SK-N-SH (cell line): ENCODE data around the gene PIGZ. TPM values are rescaled to one million over a fixed set of nuclear protein-coding genes. Genes with fewer than 3 reads are reported as not detected.

Source experiments
- CTCF ChIA-PET: fragments of 300-600, 350-600 bp; formaldehyde crosslinking; extraction: SDS; loops from one replicate; lab custom pipeline; 2021; lab: Yijun Ruan, JAX
- POLR2A ChIA-PET: fragments of 350-600 bp; sonication (Branson Sonifier 250); formaldehyde crosslinking; extraction: SDS; loops from one replicate; lab custom pipeline; 2020; ENCODE audit warnings: antibody characterized with exemption, inconsistent platforms; lab: Yijun Ruan, JAX
- DNase-seq: peaks from one replicate; pipeline ENCODE4 v3.0.0; 2012
- H2AFZ ChIP-seq: fragments of 200-600 bp; sonication (generic); 2 replicates; pipeline ENCODE4 v1.8.1; 2016; ENCODE audit warnings: antibody characterized with exemption, mild to moderate bottlenecking, low read depth
- H3F3A ChIP-seq: fragments of 200-600 bp; sonication (generic); replicated peaks from 2 replicates; pipeline ENCODE3; 2016; ENCODE audit warnings: antibody characterized with exemption, mild to moderate bottlenecking; ENCODE audit not compliant: insufficient read depth
- H3K27ac ChIP-seq, 2 experiments: fragments of 200-500 bp in 1 of 2; fragments of 200-600 bp in 1 of 2; sonication (Bioruptor generic) in 1 of 2; sonication (generic), shearing (Covaris generic) in 1 of 2; 2 replicates each; pipeline versions ENCODE4 v1.5.1 to v1.6.1; 2014 to 2016; ENCODE audit warnings: low read depth in 2 of 2, inconsistent platforms in 1 of 2, low read length in 1 of 2, mild to moderate bottlenecking in 1 of 2, mixed read lengths in 1 of 2
- H3K27me3 ChIP-seq: fragments of 200-600 bp; sonication (generic), shearing (Covaris generic); 2 replicates; pipeline ENCODE4 v1.6.1; 2016; ENCODE audit warnings: mixed run types; ENCODE audit not compliant: insufficient read depth
- H3K36me3 ChIP-seq, 2 experiments: fragments of 200-500 bp in 1 of 2; fragments of 200-600 bp in 1 of 2; sonication (Bioruptor generic) in 1 of 2; sonication (generic) in 1 of 2; replicated peaks in 1 of 2; 2 replicates each; pipeline versions ENCODE3 to v1.5.1; 2014 to 2016; ENCODE audit warnings: low read length in 1 of 2, mild to moderate bottlenecking in 1 of 2; ENCODE audit not compliant: insufficient read depth in 2 of 2, control insufficient read depth in 1 of 2
- H3K4me1 ChIP-seq, 2 experiments: fragments of 200-500 bp in 1 of 2; fragments of 200-600 bp in 1 of 2; sonication (Bioruptor generic) in 1 of 2; sonication (generic), shearing (Covaris generic) in 1 of 2; 2 replicates each; pipeline versions ENCODE4 v1.5.1 to v1.6.1; 2014 to 2016; ENCODE audit warnings: low read depth in 1 of 2, low read length in 1 of 2, mixed run types in 1 of 2; ENCODE audit not compliant: insufficient read depth in 2 of 2, control insufficient read depth in 1 of 2
- H3K4me2 ChIP-seq: fragments of 200-600 bp; sonication (generic), shearing (Covaris generic); 2 replicates; pipeline ENCODE4 v1.6.1; 2017; ENCODE audit warnings: mixed run types
- H3K4me3 ChIP-seq, 2 experiments: fragments of 200-500 bp in 1 of 2; fragments of 200-600 bp in 1 of 2; sonication (Bioruptor generic) in 1 of 2; sonication (generic), shearing (Covaris generic) in 1 of 2; 2 replicates each; pipeline versions ENCODE4 v1.5.1 to v1.8.1; 2014 to 2016; ENCODE audit warnings: low read depth in 2 of 2, inconsistent platforms in 1 of 2, low read length in 1 of 2, mild to moderate bottlenecking in 1 of 2, mixed read lengths in 1 of 2, moderate library complexity in 1 of 2
- H3K79me2 ChIP-seq: fragments of 200-600 bp; sonication (generic); 2 replicates; pipeline ENCODE4 v1.8.1; 2017; ENCODE audit warnings: mild to moderate bottlenecking; ENCODE audit not compliant: insufficient read depth
- H3K9ac ChIP-seq: fragments of 200-600 bp; sonication (generic); 2 replicates; pipeline ENCODE4 v1.6.1; 2017; ENCODE audit warnings: mixed run types
- H3K9me2 ChIP-seq: fragments of 200-600 bp; sonication (generic); 2 replicates; pipeline ENCODE4 v1.6.1; 2017; ENCODE audit warnings: mixed run types
- H3K9me3 ChIP-seq: fragments of 200-600 bp; sonication (generic); 2 replicates; pipeline ENCODE4 v1.6.1; 2017; ENCODE audit warnings: mixed run types, mild to moderate bottlenecking, moderate library complexity
- H4K20me1 ChIP-seq: fragments of 200-600 bp; sonication (generic); 2 replicates; pipeline ENCODE4 v1.6.1; 2017; ENCODE audit warnings: mild to moderate bottlenecking, mixed run types; ENCODE audit not compliant: insufficient read depth
- CTCF ChIP-seq: fragments of 200-600 bp; sonication (generic); IDR thresholded peaks from 2 replicates; pipeline ENCODE4 v1.6.1; 2017; ENCODE audit warnings: antibody characterized with exemption, mild to moderate bottlenecking, moderate library complexity
- EP300 ChIP-seq, 2 experiments: IDR thresholded peaks; 2 replicates each; pipeline versions ENCODE4 v1.4.0 to v1.6.1; 2012; ENCODE audit warnings: borderline replicate concordance in 1 of 2, low read depth in 1 of 2, low read length in 1 of 2
- FOSL2 ChIP-seq: IDR thresholded peaks from 2 replicates; pipeline ENCODE4 v1.4.0; 2012; ENCODE audit warnings: low read depth, mild to moderate bottlenecking, moderate library complexity, borderline replicate concordance
- JUND ChIP-seq: IDR thresholded peaks from 2 replicates; pipeline ENCODE4 v1.4.0; 2012
- MEF2A ChIP-seq: IDR thresholded peaks from 2 replicates; pipeline ENCODE4 v1.4.0; 2012; ENCODE audit warnings: low read depth, borderline replicate concordance
- MXI1 ChIP-seq: IDR thresholded peaks from 2 replicates; pipeline ENCODE4 v1.6.1; 2012; ENCODE audit warnings: mild to moderate bottlenecking, low read depth, low read length, improper control_type of control experiment
- NRF1 ChIP-seq: IDR thresholded peaks from 2 replicates; pipeline ENCODE4 v1.6.1; 2012; ENCODE audit warnings: low read depth, mild to moderate bottlenecking, low read length
- POLR2AphosphoS5 ChIP-seq: IDR thresholded peaks from 2 replicates; pipeline ENCODE4 v1.6.1; 2012; ENCODE audit warnings: low read depth, low read length
- RCOR1 ChIP-seq: fragments of 150-350 bp; IDR thresholded peaks from 2 replicates; pipeline ENCODE4 v1.6.1; 2017; ENCODE audit warnings: antibody characterized with exemption, low read length
- RXRA ChIP-seq: IDR thresholded peaks from 2 replicates; pipeline ENCODE4 v1.4.0; 2012; ENCODE audit warnings: low read depth, mild to moderate bottlenecking, borderline replicate concordance
- SIN3A ChIP-seq: IDR thresholded peaks from 2 replicates; pipeline ENCODE4 v1.6.1; 2012; ENCODE audit warnings: low read depth, mild to moderate bottlenecking, low read length, moderate library complexity, borderline replicate concordance
- SMC3 ChIP-seq: IDR thresholded peaks from 2 replicates; pipeline ENCODE4 v1.6.1; 2012; ENCODE audit warnings: low read depth, low read length, improper control_type of control experiment
- TCF12 ChIP-seq: IDR thresholded peaks from 2 replicates; pipeline ENCODE4 v1.4.0; 2012
- TEAD4 ChIP-seq: IDR thresholded peaks from 2 replicates; pipeline ENCODE4 v1.4.0; 2012; ENCODE audit warnings: mild to moderate bottlenecking, borderline replicate concordance; ENCODE audit not compliant: insufficient read depth
- USF2 ChIP-seq: fragments of 150-350 bp; IDR thresholded peaks from 2 replicates; pipeline ENCODE4 v1.6.1; 2017; ENCODE audit warnings: antibody characterized with exemption, low read length, low read depth, borderline replicate concordance
- YY1 ChIP-seq: IDR thresholded peaks from 2 replicates; pipeline ENCODE4 v1.4.0; 2012; ENCODE audit warnings: low read depth, mild to moderate bottlenecking
- WGBS: methylation state at CpG from one replicate; pipeline ENCODE4 v1.1.6; 2017; ENCODE audit warnings: low lambda C conversion rate; 5-methylcytosine and 5-hydroxymethylcytosine counted together
- polyA plus RNA-seq, 3 experiments: library from polyadenylated mRNA; depleted of rRNA; stranded (reverse); fragments of >200 nt; gene quantifications; 2 replicates each; pipeline ENCODE4 v1.2.3, GENCODE V29; 2012

PIGZ gene
- polyA plus RNA-seq, 1 of the 3 experiments (the other 2 are of a cell fraction): 5.0 TPM

GRCh38 chr3:197011780-197012539 lies 43.3 kb upstream of the PIGZ start:
- Histone ChIP-seq H3K36me3 (no peaks in the 10 kb centered on the region), H3K79me2 (no peaks in the 10 kb centered on the region), H3K27me3 (no peaks in the 10 kb centered on the region), H3F3A (no peaks in the 10 kb centered on the region), H3K27ac (no peak overlapping the region), H3K9me2 (no peaks in the 10 kb centered on the region), H3K4me3 (no peak overlapping the region), H3K4me1 (peaks cover 0 to 14% of the 10 kb centered on the region in 2 experiments; a peak in 1 of 4 replicates), H4K20me1 (no peaks in the 10 kb centered on the region), H3K9me3 (no peaks in the 10 kb centered on the region), H3K9ac (no peak overlapping the region), H2AFZ (no peak overlapping the region), H3K4me2 (no peak overlapping the region)
- POLR2A ChIA-PET: no interaction called here
- WGBS: 92% methylated on average over 15 of the region's 25 CpGs
- CTCF ChIA-PET: interaction anchor here (0.6 to 11.0 kb wide), 7 partner anchors 9 to 175 kb away, joined by 3 to 81 read pairs (median 3); partner anchors contain the start of gene MELTF
- TF ChIP-seq EP300 (IDR thresholded peaks at IDR 0.05; ENCODE audit: borderline replicate concordance in 1 of 2, low read depth in 1 of 2, low read length in 1 of 2): no peak
- DNase-seq: no peak

GRCh38 chr3:197010556-197011351 lies 42.1 kb upstream of the PIGZ start:
- Histone ChIP-seq H3K4me2 (no peak overlapping the region), H3K27me3 (no peaks in the 10 kb centered on the region), H3K36me3 (no peaks in the 10 kb centered on the region), H3K27ac (no peak overlapping the region; a peak in 1 of 4 replicates), H3K9me2 (no peaks in the 10 kb centered on the region), H4K20me1 (no peaks in the 10 kb centered on the region), H3K9me3 (no peaks in the 10 kb centered on the region), H3K4me3 (no peak overlapping the region), H3K4me1 (peaks cover 0 to 14% of the 10 kb centered on the region in 2 experiments; a peak in 1 of 4 replicates), H2AFZ (no peak overlapping the region), H3K79me2 (no peaks in the 10 kb centered on the region), H3K9ac (no peak overlapping the region), H3F3A (no peaks in the 10 kb centered on the region)
- TF ChIP-seq YY1: no peak
- no peak for TF ChIP-seq JUND
- no peak for TF ChIP-seq CTCF
- no peak for TF ChIP-seq NRF1
- 0 out of 2 replicates have a peak, but pooled peaks have one; percentile 50 for TF ChIP-seq RCOR1
- TF ChIP-seq USF2: no peak
- TF ChIP-seq TCF12: no peak
- no peak for TF ChIP-seq SMC3
- no peak for TF ChIP-seq FOSL2
- no peak for TF ChIP-seq MEF2A
- TF ChIP-seq TEAD4: no peak
- no peak for TF ChIP-seq SIN3A
- TF ChIP-seq MXI1: peak; percentile 71; the same call in 1 of the 2 replicates
- TF ChIP-seq RXRA: no peak
- TF ChIP-seq POLR2AphosphoS5: no peak
- ChIA-PET POLR2A (no interaction called here), CTCF (interaction anchor here (1.0 to 9.1 kb wide), 6 partner anchors 7 to 176 kb away, joined by 3 to 79 read pairs (median 6); partner anchors contain the start of gene MELTF)
- WGBS: 87% methylated on average over 18 of the region's 30 CpGs
- DNase-seq: peak; percentile 86
